ENCODE measurements around the gene ASPN.
"Not testable (repeated sequence)": the region's sequence is repeated elsewhere in the genome, so short reads cannot be mapped to it uniquely, and the experiment has no call there.

ASPN gene

DNA sequence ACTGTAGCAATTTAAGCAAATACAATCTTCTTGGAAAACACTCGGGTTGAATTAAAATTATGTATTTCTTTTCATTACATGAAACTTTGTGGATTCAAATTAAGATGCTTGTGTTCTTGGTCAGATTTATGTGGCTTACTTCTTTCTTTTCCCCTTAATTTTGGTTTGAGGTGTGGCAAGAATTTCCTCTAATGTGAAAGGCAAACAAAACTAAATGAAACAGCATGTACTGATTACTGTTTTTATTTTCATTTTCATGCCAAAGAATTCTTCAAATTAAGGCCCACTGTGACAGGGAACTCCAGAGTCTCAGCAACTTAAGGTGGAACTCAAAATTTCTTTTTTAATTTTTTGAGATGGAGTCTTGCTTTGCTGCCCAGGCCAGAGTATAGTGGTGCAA, 58.0 kb downstream of the ASPN start, which contains the start of gene OMD:
OMD (minus strand) TSS at position 132 of the 400 bp plus-strand sequence. CDS start 6,913 bp downstream, outside the sequence.
- H3K27ac ChIP-seq: no peak within 1 kb of the TSS
- no peak within 1 kb of the TSS for H3K4me2 ChIP-seq
- peaks cover 0 to 11% (median 0%) of the 10 kb centered on the region in 10 experiments; a peak in 6 of 20 replicates for H3K4me1 ChIP-seq
- H3K9me3 ChIP-seq (replicated peaks in 1 of 11): no peaks in the 10 kb centered on the region
- H4K20me1 ChIP-seq: no peaks in the 10 kb centered on the region
- no peaks in the 10 kb centered on the region for H3K27me3 ChIP-seq
- no peak within 1 kb of the TSS for H3K4me3 ChIP-seq
- H3K36me3 ChIP-seq: no peaks in the 10 kb centered on the region
- no peak within 1 kb of the TSS for H3K9ac ChIP-seq
- TF ChIP-seq Cebpa-rat (IDR thresholded peaks at IDR 0.05): no peak

DNA sequence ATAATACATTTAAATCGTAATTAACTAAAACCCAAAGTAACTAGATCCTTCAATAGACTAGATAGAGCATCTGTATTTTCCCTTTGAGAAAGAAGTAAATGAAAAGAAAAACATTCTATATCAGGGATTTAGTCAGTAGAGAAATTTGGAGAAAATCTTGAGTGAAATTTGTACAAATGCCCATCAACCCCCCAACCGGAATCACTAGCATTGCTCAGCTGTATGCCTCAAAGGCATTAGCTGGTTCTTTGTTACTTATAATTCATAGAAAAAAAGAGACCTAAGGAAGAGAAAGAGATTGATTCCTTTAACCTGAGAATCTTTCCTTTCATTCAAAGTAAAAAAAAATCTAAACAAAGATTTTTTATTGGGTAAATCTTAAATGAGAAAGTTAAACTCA, 58.7 kb downstream of the ASPN start:
- no peak overlapping the region for H3K27ac ChIP-seq
- H3K9me3 ChIP-seq (replicated peaks in 1 of 11): no peaks in the 10 kb centered on the region
- H3K4me2 ChIP-seq: no peak overlapping the region
- H3K9ac ChIP-seq: no peak overlapping the region
- H3K4me3 ChIP-seq: no peak overlapping the region
- H3K4me1 ChIP-seq: peaks cover 0 to 11% (median 0%) of the 10 kb centered on the region in 10 experiments; a peak in 6 of 20 replicates
- TF ChIP-seq Cebpa-rat (IDR thresholded peaks at IDR 0.05): no peak
- H4K20me1 ChIP-seq: no peaks in the 10 kb centered on the region
- no peaks in the 10 kb centered on the region for H3K36me3 ChIP-seq
- no peaks in the 10 kb centered on the region for H3K27me3 ChIP-seq

DNA sequence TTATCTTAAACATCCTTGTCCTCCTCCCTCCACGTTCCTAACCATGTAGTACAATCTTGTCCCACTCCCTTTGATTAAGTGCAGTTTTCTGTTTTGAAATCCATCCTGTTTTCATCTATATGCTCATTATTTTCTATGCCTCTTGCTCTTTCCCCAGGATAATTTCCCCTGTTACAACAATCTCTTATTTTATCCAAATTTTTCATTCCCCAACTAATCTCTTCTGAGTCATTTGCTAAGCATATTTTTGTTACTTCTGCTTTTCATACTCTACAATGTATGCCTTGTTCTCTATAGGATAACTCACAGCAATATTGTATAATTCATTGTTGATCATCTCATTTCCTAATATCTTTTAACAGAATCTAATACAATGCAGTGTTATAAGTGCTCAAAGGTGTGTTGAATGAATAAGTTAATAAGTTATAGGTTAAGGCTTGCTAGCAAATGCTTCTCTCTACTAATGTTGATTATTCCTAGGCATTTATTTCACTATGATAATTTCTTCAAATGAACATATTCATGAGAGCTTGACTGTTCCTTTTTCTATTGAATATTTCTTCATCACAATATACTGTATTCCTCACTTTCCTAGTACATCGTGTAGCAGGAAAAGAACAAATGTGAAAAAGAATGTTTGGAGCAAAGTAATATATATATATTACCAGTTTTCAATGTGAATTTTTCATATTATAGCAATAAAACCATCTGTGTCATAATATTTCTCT, 59.5 kb downstream of the ASPN start:
- Histone ChIP-seq H3K4me1 (peaks cover 0 to 11% (median 0%) of the 10 kb centered on the region in 10 experiments; a peak in 6 of 20 replicates), H3K4me2 (peak overlapping the region in 3 of 11 experiments; percentile 14 to 30 (median 22); a peak in 4 of 22 replicates), H3K9ac (no peak overlapping the region), H3K27ac (no peak overlapping the region), H3K9me3 (replicated peaks in 1 of 11) (no peaks in the 10 kb centered on the region), H4K20me1 (no peaks in the 10 kb centered on the region), H3K36me3 (no peaks in the 10 kb centered on the region), H3K4me3 (no peak overlapping the region), H3K27me3 (no peaks in the 10 kb centered on the region)
- no peak for TF ChIP-seq Cebpa-rat (IDR thresholded peaks at IDR 0.05)

DNA sequence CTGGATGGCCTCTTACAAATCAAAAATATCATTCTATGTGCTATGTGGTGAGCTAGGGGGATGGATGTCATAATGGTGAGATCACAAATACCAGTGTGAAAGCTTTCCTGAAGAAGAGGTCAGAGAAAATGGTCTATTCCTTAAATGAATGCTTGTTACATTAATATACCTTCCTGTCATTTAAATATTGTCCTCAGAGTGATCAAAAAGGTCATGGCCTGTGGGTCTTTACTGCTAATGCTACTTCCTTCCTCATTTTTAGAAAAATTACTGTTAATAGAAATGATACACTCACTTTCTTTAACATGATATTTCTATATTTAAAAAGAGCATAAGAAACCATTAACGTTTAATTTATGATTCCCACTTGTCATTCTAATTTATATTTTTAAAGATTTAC, 67.7 kb downstream of the ASPN start:
- Histone ChIP-seq H3K4me3 (no peak overlapping the region), H3K27ac (no peak overlapping the region), H3K4me1 (peaks cover 5 to 19% (median 10%) of the 10 kb centered on the region in 10 experiments), H4K20me1 (no peaks in the 10 kb centered on the region), H3K4me2 (peak overlapping the region in 10 of 11 experiments; percentile 2 to 65 (median 47); a peak in 18 of 22 replicates), H3K36me3 (peaks cover 0 to 14% (median 0%) of the 10 kb centered on the region in 11 experiments; a peak in 2 of 22 replicates), H3K9me3 (replicated peaks in 1 of 11) (0 out of 22 replicates have a peak, but pooled peaks cover 0 to 5% (median 0%) of the 10 kb centered on the region in 11 experiments), H3K9ac (no peak overlapping the region), H3K27me3 (no peaks in the 10 kb centered on the region)
- TF ChIP-seq Cebpa-rat (IDR thresholded peaks at IDR 0.05): no peak

DNA sequence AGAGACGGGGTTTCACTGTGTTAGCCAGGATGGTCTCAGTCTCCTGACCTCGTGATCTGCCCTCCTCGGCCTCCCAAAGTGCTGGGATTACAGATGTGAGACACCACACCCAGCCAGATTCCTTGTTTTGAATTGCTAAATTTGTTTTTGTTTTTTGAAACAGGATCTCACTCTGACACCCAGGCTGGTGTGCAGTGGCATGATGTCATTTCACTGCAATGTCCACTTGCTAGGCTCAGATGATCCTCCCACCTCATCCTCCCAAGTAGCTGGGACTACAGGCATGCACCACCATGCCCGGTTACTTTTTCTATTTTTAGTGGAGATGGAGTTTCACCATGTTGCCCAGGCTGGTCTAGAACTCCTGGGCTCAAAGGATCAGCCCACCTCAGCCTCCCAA, 71.1 kb downstream of the ASPN start:
- H3K27ac ChIP-seq; H3K9ac ChIP-seq; H3K4me2 ChIP-seq; H3K9me3 ChIP-seq (replicated peaks in 1 of 11); H4K20me1 ChIP-seq; H3K27me3 ChIP-seq; H3K4me3 ChIP-seq: not testable (repeated sequence)
- H3K4me1 ChIP-seq: peaks cover 8 to 31% (median 18%) of the 10 kb centered on the region in 10 experiments
- peaks cover 0 to 14% (median 0%) of the 10 kb centered on the region in 11 experiments; a peak in 2 of 22 replicates for H3K36me3 ChIP-seq

DNA sequence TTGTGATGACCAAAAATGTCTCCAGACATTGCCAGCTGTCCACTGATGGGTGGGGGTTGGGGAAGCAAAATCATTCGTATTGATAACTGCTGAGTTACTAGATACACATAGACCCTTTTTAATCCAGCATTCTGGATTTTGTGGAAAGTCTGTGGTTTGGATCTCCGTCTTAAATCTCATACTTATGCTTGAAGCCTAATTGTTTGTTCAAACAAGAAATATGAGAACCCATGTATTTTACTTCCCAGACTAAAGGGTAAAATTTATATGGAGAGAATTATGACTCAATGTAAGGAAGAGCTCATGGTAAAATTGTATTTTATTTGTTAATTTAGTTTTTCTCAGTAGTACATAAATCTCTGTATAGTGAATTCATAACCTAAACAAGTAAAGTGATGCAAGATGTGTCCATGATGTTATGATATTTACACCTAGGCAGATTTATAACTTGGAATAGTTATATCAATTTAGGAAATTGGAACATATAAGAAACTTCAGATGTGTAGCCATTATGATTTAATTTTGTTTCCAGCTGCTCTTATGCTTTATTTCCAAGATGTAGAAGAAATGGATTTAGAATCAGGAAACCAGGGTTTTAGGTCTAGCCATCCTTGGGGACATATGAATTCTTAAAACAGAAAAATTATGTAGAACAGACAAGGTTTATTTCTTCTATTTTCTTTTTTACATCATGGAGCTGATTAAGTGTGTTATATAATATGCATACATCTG, 73.4 kb downstream of the ASPN start:
- no peak overlapping the region for H3K4me2 ChIP-seq
- H4K20me1 ChIP-seq: no peaks in the 10 kb centered on the region
- no peak overlapping the region for H3K27ac ChIP-seq
- H3K9me3 ChIP-seq (replicated peaks in 1 of 11): peaks cover 0 to 5% (median 0%) of the 10 kb centered on the region in 11 experiments; a peak in 1 of 22 replicates
- no peak overlapping the region for H3K9ac ChIP-seq
- H3K36me3 ChIP-seq: peaks cover 0 to 14% (median 0%) of the 10 kb centered on the region in 11 experiments; a peak in 2 of 22 replicates
- no peak overlapping the region for H3K4me3 ChIP-seq
- H3K27me3 ChIP-seq: no peaks in the 10 kb centered on the region
- no peak for TF ChIP-seq Cebpa-rat (IDR thresholded peaks at IDR 0.05)
- peaks cover 5 to 25% (median 14%) of the 10 kb centered on the region in 10 experiments; a peak in 17 of 20 replicates for H3K4me1 ChIP-seq

DNA sequence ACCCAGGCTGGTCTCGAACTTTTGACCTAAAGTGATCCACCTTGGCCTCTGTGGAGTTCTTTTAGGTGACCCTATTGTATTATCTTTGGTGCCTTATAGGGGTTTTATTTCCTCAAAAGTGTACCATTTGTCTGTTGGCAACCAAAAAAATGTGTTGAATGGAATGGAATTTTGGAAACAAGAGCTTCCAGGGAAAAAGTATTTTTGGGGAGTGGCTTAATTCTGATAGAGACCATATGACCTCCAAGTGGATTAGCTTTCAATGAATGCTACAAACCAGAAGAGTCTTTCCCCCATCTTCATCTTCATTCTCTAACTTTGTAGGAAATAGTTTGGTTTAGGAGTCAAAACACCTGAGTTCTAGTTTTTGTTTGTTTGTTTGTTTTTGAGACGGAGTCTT, 74.5 kb downstream of the ASPN start:
- TF ChIP-seq Cebpa-rat (IDR thresholded peaks at IDR 0.05): no peak
- H3K27me3 ChIP-seq: no peaks in the 10 kb centered on the region
- H3K4me3 ChIP-seq: no peak overlapping the region
- H4K20me1 ChIP-seq: no peaks in the 10 kb centered on the region
- peaks cover 0 to 11% (median 0%) of the 10 kb centered on the region in 11 experiments; a peak in 2 of 22 replicates for H3K36me3 ChIP-seq
- H3K27ac ChIP-seq: no peak overlapping the region
- peaks cover 0 to 5% (median 0%) of the 10 kb centered on the region in 11 experiments; a peak in 1 of 22 replicates for H3K9me3 ChIP-seq (replicated peaks in 1 of 11)
- H3K9ac ChIP-seq: no peak overlapping the region
- peaks cover 4 to 25% (median 14%) of the 10 kb centered on the region in 10 experiments; a peak in 17 of 20 replicates for H3K4me1 ChIP-seq
- no peak overlapping the region for H3K4me2 ChIP-seq

DNA sequence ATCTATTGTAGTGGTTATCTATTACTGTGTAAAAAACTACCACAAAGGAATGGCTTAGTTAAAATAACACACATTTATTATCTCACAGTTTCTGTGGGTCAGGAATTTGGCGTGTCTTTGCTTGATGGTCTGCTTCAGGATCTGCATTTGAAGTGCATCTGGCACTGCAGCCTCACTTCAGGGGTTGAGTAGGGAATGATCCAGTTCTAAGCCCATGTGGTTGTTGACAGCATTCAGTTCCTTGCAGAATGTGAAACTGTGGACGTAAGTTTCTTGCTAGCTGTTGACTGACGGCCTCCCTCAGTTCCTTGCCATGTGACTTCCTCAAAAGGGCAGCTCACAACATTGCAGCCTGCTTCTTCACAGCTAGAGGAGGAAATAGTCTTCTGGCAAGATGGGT, 75.8 kb downstream of the ASPN start:
- no peaks in the 10 kb centered on the region for H3K27me3 ChIP-seq
- peaks cover 0 to 3% (median 0%) of the 10 kb centered on the region in 11 experiments; a peak in 1 of 22 replicates for H3K9me3 ChIP-seq (replicated peaks in 1 of 11)
- no peak for TF ChIP-seq Cebpa-rat (IDR thresholded peaks at IDR 0.05)
- H3K9ac ChIP-seq: no peak overlapping the region
- no peak overlapping the region for H3K4me3 ChIP-seq
- H3K4me1 ChIP-seq: peaks cover 4 to 23% (median 14%) of the 10 kb centered on the region in 10 experiments; a peak in 17 of 20 replicates
- no peaks in the 10 kb centered on the region for H4K20me1 ChIP-seq
- peak overlapping the region in 2 of 11 experiments; percentile 5 to 7; a peak in 1 of 22 replicates for H3K27ac ChIP-seq
- no peaks in the 10 kb centered on the region for H3K36me3 ChIP-seq
- H3K4me2 ChIP-seq: peak overlapping the region in 8 of 11 experiments; percentile 19 to 71 (median 50); a peak in 16 of 22 replicates

Data from BLaER1 treated with 17β-estradiol and CSF1 and Interleukin-3, amounts not matched to agents 10 nM and 100 nM (cell line).